Daoy (cell line): ENCODE data around the gene G6PC2. TPM values are rescaled to one million over a fixed set of nuclear protein-coding genes. Genes with fewer than 3 reads are reported as not detected.
"Not testable (repeated sequence)": the region's sequence is repeated elsewhere in the genome, so short reads cannot be mapped to it uniquely, and the experiment has no call there.

Experiments used
- DNase-seq: peaks from one replicate; pipeline ENCODE4 v3.0.0-alpha.2; 2015; ENCODE audit warnings: low read depth
- total RNA-seq: library from RNA; depleted of rRNA; stranded (reverse); fragments of >200 nt; shearing (Covaris generic); gene quantifications from 2 replicates; pipeline ENCODE4 v1.2.3, GENCODE V29; 2014

G6PC2 gene
- total RNA-seq, 1 experiment from 2014 or later, result not detected

- DNase-seq, result no peak
These were observed 7.0 kb downstream of the G6PC2 start for GRCh38 chr2:168907940-168908662.

GRCh38 chr2:168910330-168910729 lies 9.2 kb downstream of the G6PC2 start:
- DNase-seq, result no peak

- no peak for DNase-seq
These were observed 11.4 kb downstream of the G6PC2 start for GRCh38 chr2:168912466-168912865.

- DNase-seq, result peak; percentile 48
These were observed 11.8 kb downstream of the G6PC2 start for GRCh38 chr2:168912901-168913369.

GRCh38 chr2:168913495-168913894 lies 12.4 kb downstream of the G6PC2 start:
- DNase-seq, result no peak

GRCh38 chr2:168915441-168916330 lies 14.6 kb downstream of the G6PC2 start:
- no peak for DNase-seq

GRCh38 chr2:168916331-168916675 lies 15.2 kb downstream of the G6PC2 start:
- DNase-seq, result no peak

- DNase-seq, result peak; percentile 11
These were observed 19.5 kb downstream of the G6PC2 start for GRCh38 chr2:168920504-168921157.

GRCh38 chr2:168926621-168927386 lies 25.7 kb downstream of the G6PC2 start:
- DNase-seq, result no peak

GRCh38 chr2:168928113-168928831 lies 27.2 kb downstream of the G6PC2 start:
- no peak for DNase-seq

- DNase-seq, result no peak
These were observed 27.9 kb downstream of the G6PC2 start for GRCh38 chr2:168929031-168929430.

GRCh38 chr2:168930242-168930641 lies 29.2 kb downstream of the G6PC2 start:
- no peak for DNase-seq

- DNase-seq, result not testable (repeated sequence)
These were observed 31.1 kb downstream of the G6PC2 start for GRCh38 chr2:168932174-168932573.

- DNase-seq, result no peak
These were observed 33.7 kb downstream of the G6PC2 start for GRCh38 chr2:168934826-168935225.

GRCh38 chr2:168935810-168936581 lies 34.9 kb downstream of the G6PC2 start:
- DNase-seq, result peak; percentile 57

GRCh38 chr2:168939061-168939460 lies 38.0 kb downstream of the G6PC2 start:
- DNase-seq, result no peak

GRCh38 chr2:168939918-168940317 lies 38.8 kb downstream of the G6PC2 start:
- no peak for DNase-seq

GRCh38 chr2:168941297-168941696 lies 40.2 kb downstream of the G6PC2 start:
- no peak for DNase-seq

GRCh38 chr2:168944065-168944464 lies 43.0 kb downstream of the G6PC2 start:
- no peak for DNase-seq

- DNase-seq, result no peak
These were observed 44.4 kb downstream of the G6PC2 start for GRCh38 chr2:168945508-168945907.
